GM21515 (cell line): ENCODE data around the gene CDC37L1.
A peak's percentile ranks its signal among the peaks of the same experiment; 100 is the strongest.
"Not testable (repeated sequence)": the region's sequence is repeated elsewhere in the genome, so short reads cannot be mapped to it uniquely, and the experiment has no call there.

ENCODE experiments used
- ATAC-seq: cut with Tn5 transposase; IDR thresholded peaks from one replicate; pipeline ENCODE4 v1.9.1; 2021; ENCODE audit not compliant: unreplicated experiment

CDC37L1 gene

DNA sequence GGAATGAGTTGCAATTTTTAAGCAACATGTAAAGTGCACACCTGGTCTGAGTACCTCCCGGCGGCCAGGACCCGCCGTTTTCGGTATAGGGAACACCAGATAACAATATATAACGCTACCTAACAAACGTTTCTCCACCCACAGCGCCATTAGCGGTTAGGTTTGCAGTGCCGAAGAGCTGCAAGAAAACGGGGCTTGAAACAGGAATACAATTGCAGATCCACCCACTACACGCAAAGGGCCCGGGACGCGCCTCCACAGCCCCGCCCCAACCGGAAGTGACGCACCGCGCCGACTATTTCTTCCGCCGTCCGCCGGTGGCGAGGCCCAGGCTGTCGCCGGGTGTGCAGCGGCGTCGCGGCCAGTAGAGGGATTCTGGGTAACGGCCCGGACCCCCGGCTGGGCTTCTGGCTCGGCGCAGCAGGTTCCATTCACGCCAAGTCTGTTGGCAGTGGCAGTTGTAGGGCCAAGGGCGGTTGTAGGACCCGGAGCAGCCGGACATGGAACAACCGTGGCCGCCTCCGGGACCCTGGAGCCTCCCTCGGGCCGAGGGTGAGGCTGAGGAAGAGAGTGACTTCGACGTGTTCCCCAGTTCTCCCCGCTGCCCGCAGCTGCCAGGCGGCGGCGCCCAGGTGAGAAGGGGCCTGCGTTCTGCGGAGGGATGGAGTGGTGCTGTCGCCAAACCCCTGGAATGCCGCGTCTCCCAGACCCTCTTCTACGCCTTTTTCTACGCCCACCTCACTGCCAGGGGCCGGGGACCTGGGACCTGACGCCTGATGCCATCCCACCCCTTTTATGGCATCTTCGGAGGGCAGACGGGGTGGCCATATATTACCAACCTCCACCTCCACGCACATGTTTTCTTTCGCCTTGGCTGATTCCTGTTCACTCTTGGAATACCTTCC lies at the start of gene CDC37L1:
Gene CDC37L1 (plus strand): TSS at position 302 of the 905 bp plus-strand sequence. CDS start 199 bp downstream, at position 501.
- peak; percentile 95 for ATAC-seq

DNA sequence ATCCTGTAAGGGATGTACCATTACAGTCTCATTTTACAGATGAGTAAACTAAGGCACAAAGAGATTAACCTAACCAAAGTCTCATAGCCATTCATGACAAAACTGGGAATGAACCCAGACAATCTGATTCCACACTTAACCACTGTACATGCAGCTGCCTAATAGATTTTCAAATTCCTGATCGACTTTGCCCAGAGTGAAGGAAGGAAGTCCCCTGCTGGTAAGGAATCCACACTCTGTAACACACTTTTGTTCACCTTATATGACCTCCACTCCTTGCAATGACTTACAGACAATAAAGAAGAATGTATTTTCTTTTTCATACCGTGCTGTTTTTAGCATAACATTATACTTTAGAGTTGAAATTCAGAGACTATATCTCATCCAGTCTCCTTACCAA lies 48.5 kb upstream of the CDC37L1 start:
- no peak for ATAC-seq

DNA sequence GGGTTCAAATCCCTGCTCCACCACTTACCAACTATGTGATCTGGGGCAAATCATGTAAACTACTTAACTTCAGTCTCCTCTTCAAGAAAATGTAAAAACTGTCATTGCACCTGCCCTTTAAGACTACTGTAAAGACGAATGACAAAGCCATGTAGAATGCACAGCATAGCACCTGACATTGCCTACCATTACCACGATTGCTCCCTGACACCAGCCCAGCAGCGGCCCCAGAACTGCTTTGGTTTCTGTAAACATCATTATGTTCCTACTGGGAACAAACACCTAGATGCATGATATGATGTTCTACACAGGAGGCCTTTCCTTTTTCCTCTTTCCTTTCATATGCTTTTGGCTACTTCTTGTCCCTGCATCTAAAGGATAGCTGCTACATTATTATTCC lies 40.4 kb upstream of the CDC37L1 start:
- no peak for ATAC-seq

- no peak for ATAC-seq
Observed at GRCh38 chr9:4639420-4639819, 39.9 kb upstream of the CDC37L1 start.

- ATAC-seq, result no peak
Observed at GRCh38 chr9:4640027-4640426, 39.3 kb upstream of the CDC37L1 start.

GRCh38 chr9:4642351-4642750 lies 37.0 kb upstream of the CDC37L1 start:
- no peak for ATAC-seq

GRCh38 chr9:4654084-4654483 lies 25.3 kb upstream of the CDC37L1 start:
- no peak for ATAC-seq

DNA sequence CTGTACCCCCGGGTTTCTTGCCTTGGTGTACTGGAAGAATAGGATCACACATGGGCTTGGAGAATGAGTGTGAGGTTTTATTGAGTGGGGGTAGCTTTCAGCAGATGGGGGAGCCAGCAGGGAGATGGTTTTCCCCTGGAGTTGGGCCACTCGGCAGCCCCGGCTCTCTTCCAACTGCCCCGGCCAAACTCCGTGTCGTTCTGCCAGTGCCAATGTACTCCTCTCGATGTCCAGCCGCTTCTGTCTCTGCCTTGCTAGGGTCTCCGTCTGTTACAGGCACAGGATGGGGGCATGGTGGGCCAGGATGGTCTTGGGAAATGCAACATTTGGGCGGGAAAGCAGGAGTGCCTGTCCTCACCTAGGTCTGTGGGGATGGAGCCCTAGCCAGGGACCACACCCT lies 24.8 kb upstream of the CDC37L1 start:
- no peak for ATAC-seq

GRCh38 chr9:4656196-4656595 lies 23.2 kb upstream of the CDC37L1 start:
- ATAC-seq, result not testable (repeated sequence)

GRCh38 chr9:4656621-4657020 lies 22.7 kb upstream of the CDC37L1 start:
- no peak for ATAC-seq

DNA sequence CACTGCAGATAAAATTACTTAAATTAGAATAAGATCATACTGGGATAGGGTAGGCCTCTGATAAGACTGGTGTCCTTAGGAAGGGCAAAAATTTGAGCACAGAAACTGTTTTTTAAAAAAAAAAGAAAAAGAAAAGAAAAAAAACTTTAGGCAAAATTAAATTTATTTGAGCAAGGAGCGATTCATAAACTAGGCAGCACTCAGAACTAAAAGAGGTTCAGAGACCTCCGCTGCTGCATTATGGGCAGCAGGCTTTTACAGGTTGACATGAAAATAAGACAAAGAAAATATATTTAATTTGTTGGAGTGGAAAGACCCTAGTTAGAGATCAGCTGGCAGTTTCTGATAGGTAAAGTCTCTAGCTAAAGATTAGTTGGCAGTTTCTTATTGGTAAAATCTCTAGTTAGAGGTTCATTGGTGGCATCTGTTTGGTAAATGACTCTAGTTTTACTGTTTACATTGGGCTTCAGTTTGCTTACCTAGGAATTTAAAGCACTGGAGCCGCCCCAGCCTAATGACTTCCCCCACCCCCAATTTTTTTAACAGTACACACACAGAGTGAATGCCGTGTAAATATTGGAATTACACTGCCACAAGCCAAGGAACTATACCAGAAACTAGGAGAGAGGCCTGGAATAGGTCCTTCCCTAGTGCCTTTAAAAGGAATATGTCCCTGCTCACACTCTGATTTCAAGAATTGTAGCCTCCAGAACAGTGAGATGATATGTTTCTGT lies 21.8 kb upstream of the CDC37L1 start:
- ATAC-seq, result no peak

DNA sequence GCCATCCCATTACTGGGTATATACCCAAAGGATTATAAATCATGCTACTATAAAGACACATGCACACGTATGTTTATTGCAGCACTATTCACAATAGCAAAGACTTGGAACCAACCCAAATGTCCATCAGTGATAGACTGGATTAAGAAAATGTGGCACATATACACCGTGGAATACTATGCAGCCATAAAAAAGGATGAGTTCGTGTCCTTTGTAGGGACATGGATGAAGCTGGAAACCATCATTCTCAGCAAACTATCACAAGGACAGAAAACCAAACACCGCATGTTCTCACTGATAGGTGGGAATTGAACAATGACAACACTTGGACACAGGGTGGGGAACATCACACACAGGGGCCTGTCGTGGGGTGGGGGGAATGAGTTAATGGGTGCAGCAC lies 18.7 kb upstream of the CDC37L1 start:
- not testable (repeated sequence) for ATAC-seq

GRCh38 chr9:4661165-4661564 lies 18.2 kb upstream of the CDC37L1 start:
- no peak for ATAC-seq

DNA sequence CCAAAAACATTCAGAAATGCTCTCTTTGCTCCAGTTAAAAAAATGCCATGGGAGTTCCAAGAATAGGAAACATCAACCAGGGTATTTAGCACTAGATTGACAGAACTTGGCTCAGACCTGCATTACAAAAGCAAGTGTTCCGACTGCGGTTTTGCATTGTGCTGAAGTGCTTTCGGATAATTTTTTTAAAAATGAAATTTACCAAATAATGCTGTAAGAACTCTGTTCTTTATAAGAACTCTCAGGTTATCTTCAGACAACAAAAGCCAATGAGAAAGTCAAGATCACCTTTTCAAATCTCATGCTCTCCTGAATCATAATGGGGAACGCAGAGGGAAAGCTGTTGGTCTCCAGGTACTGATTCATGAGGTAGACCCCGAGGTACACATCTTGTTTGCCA lies 17.8 kb upstream of the CDC37L1 start:
- peak; percentile 11 for ATAC-seq

DNA sequence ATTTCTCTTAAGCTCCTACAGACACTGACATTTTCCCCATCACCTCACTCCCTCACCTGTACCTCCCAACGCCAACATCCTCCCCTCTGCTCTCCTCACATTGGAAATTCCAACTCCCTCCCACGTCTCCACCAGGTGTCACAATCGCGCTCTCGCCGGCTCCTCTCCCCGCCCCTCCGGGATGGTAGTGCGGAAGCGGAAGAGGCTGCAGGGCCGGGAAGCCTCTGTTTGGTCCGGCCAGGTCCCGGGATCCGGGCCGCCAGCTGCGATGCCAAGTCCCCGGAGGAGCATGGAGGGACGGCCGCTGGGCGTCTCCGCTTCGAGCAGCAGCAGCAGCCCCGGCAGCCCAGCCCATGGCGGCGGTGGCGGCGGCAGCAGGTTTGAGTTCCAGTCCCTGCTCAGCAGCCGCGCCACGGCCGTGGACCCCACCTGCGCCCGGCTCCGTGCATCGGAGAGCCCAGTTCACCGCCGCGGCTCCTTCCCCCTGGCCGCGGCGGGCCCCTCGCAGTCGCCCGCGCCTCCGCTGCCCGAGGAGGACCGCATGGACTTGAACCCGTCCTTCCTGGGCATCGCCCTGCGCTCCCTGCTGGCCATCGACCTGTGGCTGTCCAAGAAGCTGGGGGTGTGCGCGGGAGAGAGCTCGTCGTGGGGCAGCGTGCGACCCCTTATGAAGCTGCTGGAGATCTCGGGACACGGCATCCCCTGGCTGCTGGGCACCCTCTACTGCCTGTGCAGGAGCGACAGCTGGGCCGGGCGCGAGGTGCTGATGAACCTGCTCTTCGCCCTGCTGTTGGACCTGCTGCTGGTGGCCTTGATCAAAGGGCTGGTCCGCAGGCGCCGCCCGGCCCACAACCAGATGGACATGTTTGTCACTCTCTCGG lies 17.0 kb upstream of the CDC37L1 start, which contains the start of gene PLPP6:
Gene PLPP6 (plus strand): TSS at position 187 of the 881 bp plus-strand sequence. CDS start 82 bp downstream, at position 269.
- ATAC-seq, result peak; percentile 84

DNA sequence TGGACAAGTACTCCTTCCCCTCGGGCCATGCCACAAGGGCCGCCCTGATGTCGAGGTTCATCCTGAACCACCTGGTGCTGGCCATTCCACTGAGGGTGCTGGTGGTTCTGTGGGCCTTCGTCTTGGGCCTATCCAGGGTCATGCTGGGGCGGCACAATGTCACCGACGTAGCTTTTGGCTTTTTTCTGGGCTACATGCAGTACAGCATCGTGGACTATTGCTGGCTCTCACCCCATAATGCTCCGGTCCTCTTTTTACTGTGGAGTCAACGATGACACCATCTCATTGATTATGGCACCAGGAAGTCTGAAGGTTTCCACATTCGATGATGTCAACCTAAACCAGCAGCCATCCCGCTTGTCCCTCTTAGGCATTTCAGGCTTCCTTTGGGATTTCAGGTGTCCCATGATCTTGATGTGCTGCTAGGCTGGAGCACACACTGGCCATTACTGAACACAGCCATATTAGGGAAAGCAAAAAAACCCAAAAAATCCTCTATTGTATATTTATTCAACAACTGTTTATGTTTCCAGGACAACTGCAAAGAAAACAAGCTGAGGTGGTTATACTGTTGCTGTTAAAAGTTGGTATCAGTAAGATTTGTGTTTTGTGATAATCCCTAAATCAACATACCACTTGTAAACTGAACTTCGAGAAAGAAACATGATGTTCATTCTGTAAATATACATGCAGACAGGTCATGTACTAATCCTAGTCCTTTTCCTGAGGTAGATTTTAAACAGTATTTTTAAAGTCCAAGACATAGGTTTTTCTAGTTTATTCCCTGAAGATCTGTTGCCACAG lies 16.2 kb upstream of the CDC37L1 start:
- ATAC-seq, result no peak

- no peak for ATAC-seq
Observed at GRCh38 chr9:4663956-4664355, 15.4 kb upstream of the CDC37L1 start.

DNA sequence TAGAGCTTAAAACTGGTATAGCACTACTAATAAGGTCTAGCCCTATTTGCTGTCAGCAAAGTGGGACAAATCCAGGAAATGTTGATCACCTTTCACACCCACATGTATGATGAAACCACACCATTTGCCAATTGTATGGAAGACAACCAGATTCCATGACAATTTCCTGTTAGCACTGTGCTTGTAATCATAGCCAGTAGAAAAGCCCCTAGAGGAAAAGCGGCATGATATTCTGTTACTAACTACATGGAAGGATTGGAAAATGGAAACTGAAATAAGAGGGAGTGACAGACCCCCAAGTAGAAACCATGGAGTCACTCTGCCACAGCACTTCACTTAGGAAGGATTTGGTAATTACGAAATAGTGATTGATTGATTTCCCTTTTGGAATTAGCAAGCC lies 14.0 kb upstream of the CDC37L1 start:
- no peak for ATAC-seq

- ATAC-seq, result no peak
Observed at GRCh38 chr9:4666042-4666699, 13.2 kb upstream of the CDC37L1 start, which contains the start of gene SPATA6L. Gene SPATA6L, minus strand, starts transcription at chr9:4666480. Its CDS starts 230 bp downstream, at chr9:4666250.
